PFSK-1 (cell line): Measurements from ENCODE around the gene CCDC191.

Experiments
- POLR2AphosphoS5 ChIP-seq: IDR thresholded peaks from 2 replicates; pipeline ENCODE4 v1.6.1; 2012; ENCODE audit warnings: low read depth, mild to moderate bottlenecking, control low read depth, low read length, moderate library complexity
- REST ChIP-seq, 2 experiments: IDR thresholded peaks; 2 replicates each; pipeline versions ENCODE4 v1.6.1 to v1.8.0; 2011 to 2012; ENCODE audit warnings: low read depth in 2 of 2, low read length in 2 of 2, control low read depth in 1 of 2, inconsistent platforms in 1 of 2, mild to moderate bottlenecking in 1 of 2, moderate library complexity in 1 of 2; ENCODE audit not compliant: insufficient read depth in 1 of 2
- SIN3A ChIP-seq: IDR thresholded peaks from 2 replicates; pipeline ENCODE4 v1.6.1; 2012; ENCODE audit warnings: mild to moderate bottlenecking, low read length, moderate library complexity, borderline replicate concordance; ENCODE audit not compliant: insufficient read depth
- TAF1 ChIP-seq: IDR thresholded peaks from 2 replicates; pipeline ENCODE4 v1.6.1; 2012; ENCODE audit warnings: low read length, control low read depth, borderline replicate concordance; ENCODE audit not compliant: insufficient read depth

DNA sequence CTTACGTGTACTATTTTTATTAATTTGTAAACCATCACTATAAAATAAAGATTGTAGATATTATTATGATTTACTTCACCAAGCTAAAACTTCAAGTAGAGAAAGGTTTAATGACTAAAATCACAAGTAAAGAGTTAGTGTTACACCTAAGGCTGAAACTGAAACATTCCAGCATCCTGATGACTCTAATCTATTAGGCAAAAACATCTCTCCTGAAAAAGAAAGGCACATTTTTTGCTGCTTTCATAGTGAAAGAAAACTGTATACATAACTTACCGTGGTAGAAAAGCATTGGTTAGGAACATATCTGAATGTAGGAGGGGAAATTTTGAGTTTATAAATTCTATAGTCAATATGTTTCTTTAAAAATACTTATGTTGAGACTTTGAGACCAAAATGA lies 35.4 kb downstream of the CCDC191 start:
- no peak for TF ChIP-seq POLR2AphosphoS5
- no peak for TF ChIP-seq SIN3A
- TF ChIP-seq TAF1 = no peak
- TF ChIP-seq REST (IDR thresholded peaks at IDR 0.05; ENCODE audit: insufficient read depth in 1 of 2, low read depth in 2 of 2, low read length in 2 of 2) = no peak
